HEK293 (cell line): ENCODE results near the gene MPG.
A peak's percentile ranks its signal among the peaks of the same experiment; 100 is the strongest.

Experiments
- GLI2 ChIP-seq: fragments of 450-650 bp; formaldehyde crosslinking; IDR thresholded peaks from 2 replicates; pipeline ENCODE4; 2017; ENCODE audit warnings: missing biosample characterization, missing genetic modification characterization, low read depth, borderline replicate concordance
- INSM2 ChIP-seq: fragments of 450-650 bp; formaldehyde crosslinking; IDR thresholded peaks from 2 replicates; pipeline ENCODE4 v1.5.1; 2016; ENCODE audit warnings: missing biosample characterization, missing genetic modification characterization
- KLF7 ChIP-seq: fragments of 450-650 bp; formaldehyde crosslinking; IDR thresholded peaks from 2 replicates; pipeline ENCODE4 v1.5.1; 2016; ENCODE audit warnings: missing biosample characterization, missing genetic modification characterization, borderline replicate concordance
- MZF1 ChIP-seq: fragments of 450-650 bp; formaldehyde crosslinking; IDR thresholded peaks from 2 replicates; pipeline ENCODE4 v1.5.1; 2017; ENCODE audit warnings: missing biosample characterization, missing genetic modification characterization, borderline replicate concordance
- PRDM4 ChIP-seq: fragments of 450-650 bp; formaldehyde crosslinking; IDR thresholded peaks from 2 replicates; pipeline ENCODE4 v1.5.1; 2017; ENCODE audit warnings: missing biosample characterization, missing genetic modification characterization
- RBAK ChIP-seq: fragments of 450-650 bp; formaldehyde crosslinking; IDR thresholded peaks from 2 replicates; pipeline ENCODE4 v1.5.1; 2016; ENCODE audit warnings: missing biosample characterization, missing genetic modification characterization
- REPIN1 ChIP-seq: fragments of 450-650 bp; formaldehyde crosslinking; IDR thresholded peaks from 2 replicates; pipeline ENCODE4 v1.5.1; 2017; ENCODE audit warnings: missing biosample characterization, missing genetic modification characterization, low read depth
- SP3 ChIP-seq: fragments of 450-650 bp; formaldehyde crosslinking; IDR thresholded peaks from 2 replicates; pipeline ENCODE4 v1.5.1; 2016; ENCODE audit warnings: missing biosample characterization, missing genetic modification characterization
- ZNF121 ChIP-seq: fragments of 450-650 bp; formaldehyde crosslinking; IDR thresholded peaks from 2 replicates; pipeline ENCODE4 v1.5.1; 2016; ENCODE audit warnings: missing biosample characterization, missing genetic modification characterization
- ZNF140 ChIP-seq: fragments of 450-650 bp; formaldehyde crosslinking; IDR thresholded peaks from 2 replicates; pipeline ENCODE4 v1.5.1; 2016; ENCODE audit warnings: missing biosample characterization, missing genetic modification characterization
- ZNF157 ChIP-seq: fragments of 450-650 bp; formaldehyde crosslinking; IDR thresholded peaks from 2 replicates; pipeline ENCODE4 v1.5.1; 2016; ENCODE audit warnings: missing biosample characterization, missing genetic modification characterization
- ZNF16 ChIP-seq: fragments of 450-650 bp; formaldehyde crosslinking; IDR thresholded peaks from 2 replicates; pipeline ENCODE4 v1.5.1; 2016; ENCODE audit warnings: low read depth, missing biosample characterization, missing genetic modification characterization
- ZNF19 ChIP-seq: fragments of 450-650 bp; formaldehyde crosslinking; IDR thresholded peaks from 2 replicates; pipeline ENCODE4; 2016; ENCODE audit warnings: missing biosample characterization, missing genetic modification characterization, low read depth
- ZNF202 ChIP-seq: fragments of 450-650 bp; formaldehyde crosslinking; IDR thresholded peaks from 2 replicates; pipeline ENCODE4 v1.5.1; 2016; ENCODE audit warnings: missing biosample characterization, missing genetic modification characterization, borderline replicate concordance
- ZNF23 ChIP-seq: fragments of 450-650 bp; formaldehyde crosslinking; IDR thresholded peaks from 2 replicates; pipeline ENCODE4 v1.5.1; 2016; ENCODE audit warnings: missing biosample characterization, missing genetic modification characterization, borderline replicate concordance
- ZNF354C ChIP-seq: fragments of 450-650 bp; formaldehyde crosslinking; IDR thresholded peaks from 2 replicates; pipeline ENCODE4 v1.5.1; 2016; ENCODE audit warnings: missing biosample characterization, missing genetic modification characterization, low read depth, borderline replicate concordance
- ZNF362 ChIP-seq: fragments of 450-650 bp; formaldehyde crosslinking; IDR thresholded peaks from 2 replicates; pipeline ENCODE4 v1.5.1; 2016; ENCODE audit warnings: missing biosample characterization, missing genetic modification characterization
- ZNF394 ChIP-seq: fragments of 450-650 bp; formaldehyde crosslinking; IDR thresholded peaks from 2 replicates; pipeline ENCODE4 v1.5.1; 2016; ENCODE audit warnings: missing biosample characterization, missing genetic modification characterization, mild to moderate bottlenecking, moderate library complexity, borderline replicate concordance
- ZNF433 ChIP-seq: fragments of 450-650 bp; formaldehyde crosslinking; IDR thresholded peaks from 2 replicates; pipeline ENCODE4 v1.5.1; 2016; ENCODE audit warnings: missing biosample characterization, missing genetic modification characterization, low read depth
- ZNF518A ChIP-seq: fragments of 450-650 bp; formaldehyde crosslinking; conservative IDR thresholded peaks from 2 replicates; pipeline ENCODE4 v1.5.1; 2016; ENCODE audit warnings: low read depth, missing biosample characterization, missing genetic modification characterization
- ZNF529 ChIP-seq: fragments of 450-650 bp; formaldehyde crosslinking; IDR thresholded peaks from 2 replicates; pipeline ENCODE4 v1.5.1; 2017; ENCODE audit warnings: missing genetic modification characterization, missing biosample characterization; ENCODE audit not compliant: insufficient replicate concordance
- ZNF580 ChIP-seq: fragments of 450-650 bp; formaldehyde crosslinking; IDR thresholded peaks from 2 replicates; pipeline ENCODE4 v1.5.1; 2016; ENCODE audit warnings: missing biosample characterization, missing genetic modification characterization
- ZNF610 ChIP-seq: fragments of 450-650 bp; formaldehyde crosslinking; IDR thresholded peaks from 2 replicates; pipeline ENCODE4 v1.5.1; 2016; ENCODE audit warnings: missing biosample characterization, missing genetic modification characterization, borderline replicate concordance
- ZNF645 ChIP-seq: fragments of 450-650 bp; formaldehyde crosslinking; IDR thresholded peaks from 2 replicates; pipeline ENCODE4; 2016; ENCODE audit warnings: missing biosample characterization, missing genetic modification characterization
- ZSCAN4 ChIP-seq: fragments of 450-650 bp; formaldehyde crosslinking; IDR thresholded peaks from 2 replicates; pipeline ENCODE4 v1.5.1; 2017; ENCODE audit warnings: missing biosample characterization, missing genetic modification characterization
- ZXDB ChIP-seq: fragments of 450-650 bp; formaldehyde crosslinking; IDR thresholded peaks from 2 replicates; pipeline ENCODE4 v1.5.1; 2016; ENCODE audit warnings: missing biosample characterization, missing genetic modification characterization

Gene MPG

GRCh38 chr16:46510-46909 lies 31.5 kb upstream of the MPG start (continued):
- peak; percentile 99 for TF ChIP-seq ZNF354C (tag by site-specific recombination)
- TF ChIP-seq ZNF16 (tag by site-specific recombination) = peak; percentile 34; the same call in 1 of the 2 replicates
- peak; percentile 48; the same call in 1 of the 2 replicates for TF ChIP-seq PRDM4 (tag by site-specific recombination)
- 0 out of 2 replicates have a peak, but pooled peaks have one; percentile 24 for TF ChIP-seq SP3 (tag by site-specific recombination)
- TF ChIP-seq KLF7 (tag by site-specific recombination) = peak; percentile 77; the same call in 1 of the 2 replicates
- peak; percentile 82 for TF ChIP-seq ZNF121 (tag by site-specific recombination)
- peak; percentile 67; the same call in 1 of the 2 replicates for TF ChIP-seq ZNF362
- 0 out of 2 replicates have a peak, but pooled peaks have one; percentile 24 for TF ChIP-seq ZNF157
- TF ChIP-seq GLI2 (tag by site-specific recombination) = peak; percentile 87; the same call in 1 of the 2 replicates
- peak; percentile 56; the same call in 1 of the 2 replicates for TF ChIP-seq ZNF645 (tag by site-specific recombination)
- peak; percentile 68; the same call in 1 of the 2 replicates for TF ChIP-seq ZNF610 (tag by site-specific recombination)
- peak; percentile 99 for TF ChIP-seq ZNF433
- TF ChIP-seq ZNF529 (tag by site-specific recombination) = peak; percentile 83
- peak; percentile 56; the same call in 1 of the 2 replicates for TF ChIP-seq REPIN1 (tag by site-specific recombination)
- TF ChIP-seq ZNF394 (tag by site-specific recombination) = peak; percentile 100
- peak; percentile 91 for TF ChIP-seq ZNF580
- peak; percentile 88 for TF ChIP-seq ZXDB
- TF ChIP-seq MZF1 (tag by site-specific recombination) = peak; percentile 84; the same call in 1 of the 2 replicates
- peak; percentile 98 for TF ChIP-seq ZNF518A (tag by site-specific recombination)
- peak; percentile 99 for TF ChIP-seq ZNF202 (tag by site-specific recombination)
- 0 out of 2 replicates have a peak, but pooled peaks have one; percentile 48 for TF ChIP-seq INSM2 (tag by site-specific recombination)
- peak; percentile 94 for TF ChIP-seq ZNF19 (tag by site-specific recombination)
- TF ChIP-seq ZNF140 (tag by site-specific recombination) = peak; percentile 99
- peak; percentile 54; the same call in 1 of the 2 replicates for TF ChIP-seq ZNF23 (tag by site-specific recombination)
- TF ChIP-seq ZSCAN4 (tag by site-specific recombination) = 0 out of 2 replicates have a peak, but pooled peaks have one; percentile 37
- peak; percentile 90 for TF ChIP-seq RBAK (tag by site-specific recombination)
